HG02970 (cell line): Measurements from ENCODE around the gene DDX19B.
"Not testable (repeated sequence)": the region's sequence is repeated elsewhere in the genome, so short reads cannot be mapped to it uniquely, and the experiment has no call there.

Experiments used
- ATAC-seq: cut with Tn5 transposase; IDR thresholded peaks from one replicate; pipeline ENCODE4 v1.9.1; 2021; ENCODE audit warnings: mild to moderate bottlenecking, moderate library complexity, moderate number of reproducible peaks; ENCODE audit not compliant: unreplicated experiment, low FRiP score

Gene DDX19B

DNA sequence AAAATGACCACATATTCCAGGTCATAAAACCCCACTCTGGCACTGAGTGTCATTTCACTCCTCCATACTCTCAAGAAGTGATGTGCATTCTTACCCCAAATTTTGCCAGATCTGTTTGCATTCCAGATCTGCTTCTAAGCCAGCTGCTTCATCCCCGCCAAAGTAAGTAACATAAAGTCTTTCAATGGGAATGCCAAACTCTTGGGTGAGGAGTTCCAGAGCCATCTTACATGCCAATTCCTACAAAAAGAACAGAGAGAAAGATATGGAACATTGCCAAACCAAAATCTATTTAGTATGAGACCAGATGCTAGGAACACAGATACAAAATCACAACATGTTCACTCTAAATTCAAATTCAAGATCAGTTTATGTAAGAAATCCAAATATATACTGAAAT is 22.6 kb upstream of the DDX19B start:
- ATAC-seq = no peak

DNA sequence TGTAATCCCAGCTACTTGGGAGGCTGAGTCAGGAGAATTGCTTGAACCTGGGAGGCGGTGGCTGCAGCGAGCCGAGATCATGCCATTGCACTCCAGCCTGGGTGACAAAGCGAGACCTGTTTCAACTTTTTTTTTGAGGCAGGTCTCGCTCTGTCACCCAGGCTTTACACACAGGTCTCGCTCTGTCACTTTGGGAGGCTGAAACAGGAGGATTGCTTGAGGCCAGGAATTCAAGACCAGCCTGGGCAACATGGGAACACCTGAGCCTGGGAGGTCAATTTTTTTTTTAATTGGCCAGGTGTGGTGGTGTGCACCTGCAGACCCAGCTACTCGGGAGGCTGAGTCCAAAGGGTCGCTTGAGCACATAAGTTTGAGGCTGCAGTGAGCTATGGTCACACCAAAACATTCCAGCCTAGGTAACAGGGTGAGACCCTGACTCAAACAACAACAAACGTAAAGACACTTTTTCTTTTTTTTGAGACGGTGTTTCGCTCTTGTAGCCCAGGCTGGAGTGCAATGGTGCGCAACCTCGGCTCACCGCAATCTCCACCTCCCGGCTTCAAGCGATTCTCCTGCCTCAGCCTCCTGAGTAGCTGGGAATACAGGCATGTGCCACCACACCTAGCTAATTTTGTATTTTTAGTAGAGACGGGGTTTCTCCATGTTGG is 11.5 kb upstream of the DDX19B start:
- ATAC-seq = not testable (repeated sequence)

DNA sequence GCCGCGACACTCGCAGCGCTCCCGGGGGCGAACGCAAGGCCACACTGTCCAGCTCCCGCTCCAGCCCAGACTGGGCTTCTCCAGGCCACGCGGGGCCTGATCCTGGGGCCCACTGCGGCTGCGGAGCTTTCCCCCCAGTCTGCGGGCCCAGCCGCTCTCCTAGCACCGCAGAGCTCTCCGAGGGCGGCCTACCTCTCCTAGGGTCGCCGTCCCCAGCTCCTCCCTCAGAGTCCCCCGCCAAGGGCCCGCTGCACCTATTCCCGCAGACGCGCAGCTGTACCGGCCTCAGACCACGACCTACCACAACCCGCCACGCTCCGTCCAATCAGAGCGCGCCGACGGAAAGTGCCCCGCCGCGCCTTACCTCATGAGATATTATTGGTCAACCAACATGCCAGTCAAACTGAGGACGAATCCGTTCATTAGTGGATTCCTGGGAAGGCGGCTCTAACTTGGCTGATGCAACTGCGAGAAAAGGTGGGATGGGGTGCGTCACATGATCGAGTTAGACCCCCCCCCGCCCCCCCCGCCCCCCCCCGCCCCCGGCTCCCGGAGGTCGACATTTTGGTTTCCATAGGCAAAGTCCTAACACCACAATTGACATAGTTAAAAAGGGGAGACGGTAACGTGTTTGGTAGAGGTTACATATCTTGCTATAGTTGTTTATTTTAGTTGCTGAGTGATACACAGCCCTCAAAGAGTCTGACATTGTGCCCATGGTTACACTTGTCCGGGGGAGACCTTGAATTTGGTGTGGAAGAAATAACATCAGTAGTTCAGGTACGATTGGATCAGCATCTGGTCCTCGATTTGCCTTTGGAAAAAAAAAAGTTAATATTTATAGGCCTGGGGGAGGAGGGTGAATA is 9.5 kb upstream of the DDX19B start, which contains the start of gene AARS1:
Gene AARS1 (minus strand): TSS at position 278 of the 866 bp plus-strand sequence. CDS start 6,743 bp downstream, outside the sequence.
- ATAC-seq = peak; percentile 94

GRCh38 chr16:70290949-70291519 is 8.0 kb upstream of the DDX19B start:
- ATAC-seq = no peak

DNA sequence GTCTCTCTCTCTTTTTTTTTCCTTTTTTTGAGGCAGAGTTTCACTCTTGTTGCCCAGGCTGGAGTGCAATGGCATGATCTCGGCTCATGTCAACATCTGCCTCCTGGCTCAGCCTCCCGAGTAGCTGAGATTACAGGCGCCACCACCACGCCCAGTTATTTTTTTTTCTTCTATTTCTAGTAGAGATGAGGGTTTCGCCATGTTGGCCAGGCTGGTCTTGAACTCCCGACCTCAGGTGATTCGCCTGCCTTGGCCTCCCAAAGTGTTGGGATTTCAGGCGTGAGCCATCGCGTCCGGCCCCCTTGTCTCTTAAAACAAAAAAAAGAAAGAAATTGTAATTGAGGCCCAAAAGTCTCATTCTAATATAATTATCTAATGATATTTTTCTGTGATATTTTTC is 6.8 kb upstream of the DDX19B start:
- ATAC-seq = not testable (repeated sequence)

- ATAC-seq = no peak
Measured at GRCh38 chr16:70294385-70295025, 4.5 kb upstream of the DDX19B start.

GRCh38 chr16:70295634-70296033 is 3.4 kb upstream of the DDX19B start:
- no peak for ATAC-seq

- ATAC-seq = no peak
Measured at GRCh38 chr16:70301121-70301520, 2.1 kb downstream of the DDX19B start.

- no peak for ATAC-seq
Measured at GRCh38 chr16:70302745-70303144, 3.8 kb downstream of the DDX19B start.

DNA sequence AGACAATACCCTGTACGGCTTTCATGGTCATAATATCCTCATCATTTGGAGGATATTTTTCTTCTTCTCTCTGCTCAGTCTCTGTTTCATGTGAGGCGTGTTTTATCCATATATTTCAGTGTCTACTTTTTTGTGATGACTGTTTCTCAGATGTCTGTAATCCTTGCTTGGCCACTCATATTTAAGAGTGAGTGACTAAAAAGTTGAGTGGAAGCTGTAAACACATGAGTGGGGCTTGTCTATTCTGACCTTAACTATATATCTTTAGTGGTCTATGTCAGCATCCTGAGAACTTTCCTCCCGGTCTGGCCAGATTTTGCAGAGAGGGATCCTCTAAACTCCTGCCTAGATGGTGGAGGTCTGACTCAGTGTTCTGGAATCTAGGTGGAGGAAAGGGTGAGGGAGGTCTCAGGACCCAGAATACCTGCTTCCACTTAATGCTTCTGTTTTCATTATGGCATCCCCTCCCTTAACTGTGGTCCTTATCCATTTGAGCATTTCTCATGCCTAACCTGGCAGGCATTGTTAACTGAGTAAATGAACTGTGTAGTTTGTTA is 6.0 kb downstream of the DDX19B start:
- ATAC-seq = no peak

- no peak for ATAC-seq
Measured at GRCh38 chr16:70306880-70307279, 7.9 kb downstream of the DDX19B start.

DNA sequence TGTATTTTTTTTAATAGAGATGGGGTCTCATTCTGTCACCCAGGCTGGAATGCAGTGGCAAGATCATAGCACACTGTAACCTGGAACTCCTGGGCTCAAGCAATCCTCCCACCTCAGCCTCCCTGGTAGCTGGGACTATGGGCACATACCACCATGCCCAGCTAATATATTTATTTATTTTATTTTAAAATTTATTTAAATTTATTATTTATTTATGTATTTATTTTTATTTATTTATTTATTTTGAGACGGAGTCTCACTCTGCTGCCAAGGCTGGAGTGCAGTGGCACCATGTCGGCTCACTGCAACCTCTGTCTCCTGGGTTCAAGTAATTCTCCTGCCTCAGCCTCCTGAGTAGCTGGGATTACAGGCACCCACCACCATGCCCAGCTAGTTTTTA is 8.7 kb downstream of the DDX19B start:
- not testable (repeated sequence) for ATAC-seq

DNA sequence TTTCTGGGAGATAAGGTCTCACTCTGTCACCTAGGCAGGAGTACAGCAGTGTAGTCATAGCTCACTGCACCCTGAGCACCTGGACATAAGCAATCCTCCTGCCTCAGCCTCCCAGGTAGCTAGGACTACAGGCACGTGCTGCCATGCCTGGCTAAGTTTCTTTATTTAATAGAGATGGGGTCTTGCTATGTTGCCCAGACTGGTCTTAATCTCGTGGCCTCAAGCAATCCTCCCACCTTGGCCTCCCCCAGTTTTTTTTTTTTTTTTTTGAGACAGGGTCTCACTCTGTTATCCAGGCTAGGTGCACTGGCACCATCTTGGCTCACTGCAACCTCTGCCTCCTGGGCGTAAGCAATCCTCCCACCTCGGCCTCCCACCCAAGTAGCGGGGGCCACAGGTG is 21.1 kb downstream of the DDX19B start:
- ATAC-seq = no peak

GRCh38 chr16:70324998-70325747 is 26.2 kb downstream of the DDX19B start:
- no peak for ATAC-seq

DNA sequence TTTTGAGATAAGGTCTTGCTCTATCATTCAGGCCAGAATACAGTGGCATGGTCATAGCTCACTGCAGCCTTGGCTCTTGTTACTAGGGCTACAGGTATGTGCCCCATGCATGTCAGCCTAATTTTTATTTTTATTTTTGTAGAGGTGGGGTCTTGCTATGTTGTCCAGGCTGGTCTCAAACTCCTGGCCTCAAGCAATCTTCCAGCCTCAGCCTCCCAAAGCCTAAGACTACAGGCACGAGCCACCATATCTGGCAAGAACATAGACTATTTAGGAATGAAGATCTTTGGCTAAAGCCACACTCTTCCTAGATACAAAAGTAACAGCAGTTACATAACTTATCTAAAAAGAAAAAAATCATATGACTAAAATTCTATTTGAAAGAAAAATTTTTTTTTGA is 32.1 kb downstream of the DDX19B start:
- ATAC-seq = no peak

DNA sequence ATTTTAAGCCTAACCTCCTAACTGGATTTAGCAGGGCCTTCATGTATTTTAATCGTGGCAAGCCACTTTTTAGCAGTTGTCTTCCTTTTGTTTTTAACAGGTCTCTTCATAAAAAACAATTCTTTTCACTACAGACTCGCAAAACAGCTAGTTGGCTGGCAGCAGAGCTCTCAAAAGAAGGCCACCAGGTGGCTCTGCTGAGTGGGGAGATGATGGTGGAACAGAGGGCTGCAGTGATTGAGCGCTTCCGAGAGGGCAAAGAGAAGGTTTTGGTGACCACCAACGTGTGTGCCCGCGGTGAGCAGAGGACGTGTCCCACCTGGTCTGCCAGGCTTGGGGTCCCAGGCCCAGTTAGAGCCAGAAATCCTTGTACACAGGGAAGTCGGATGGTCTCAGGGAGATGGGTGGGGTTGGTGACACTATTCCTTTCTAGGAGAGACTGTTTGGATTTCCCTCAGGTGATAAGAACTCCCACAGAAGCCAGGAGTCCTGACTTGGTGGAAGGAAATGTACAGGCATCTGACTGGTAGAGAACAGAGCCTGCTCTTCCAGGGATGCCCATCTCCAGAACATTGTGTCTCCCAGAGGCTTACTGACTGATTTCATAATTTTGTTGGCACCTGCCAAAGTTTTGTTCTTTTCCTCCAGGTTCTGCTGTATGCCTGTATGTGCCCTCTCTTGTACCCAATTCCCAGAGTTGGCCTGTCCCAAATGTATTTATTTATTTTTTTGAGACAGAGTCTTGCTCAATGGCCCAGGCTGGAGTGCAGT is 32.8 kb downstream of the DDX19B start:
- ATAC-seq = no peak

DNA sequence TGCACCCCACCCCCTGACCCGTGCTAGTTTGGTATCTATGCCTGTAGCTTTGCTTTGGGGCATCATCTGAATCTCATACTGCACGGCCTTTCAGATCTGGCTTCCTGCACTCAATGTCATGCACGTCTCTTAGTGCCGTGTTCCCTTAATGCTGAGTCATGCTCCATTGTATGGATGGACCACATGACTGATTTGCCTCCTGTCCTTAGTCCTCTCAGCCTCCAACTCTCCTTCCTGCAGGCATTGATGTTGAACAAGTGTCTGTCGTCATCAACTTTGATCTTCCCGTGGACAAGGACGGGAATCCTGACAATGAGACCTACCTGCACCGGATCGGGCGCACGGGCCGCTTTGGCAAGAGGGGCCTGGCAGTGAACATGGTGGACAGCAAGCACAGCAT is 33.7 kb downstream of the DDX19B start:
- not testable (repeated sequence) for ATAC-seq

GRCh38 chr16:70337814-70338213 is 38.8 kb downstream of the DDX19B start:
- ATAC-seq = no peak

DNA sequence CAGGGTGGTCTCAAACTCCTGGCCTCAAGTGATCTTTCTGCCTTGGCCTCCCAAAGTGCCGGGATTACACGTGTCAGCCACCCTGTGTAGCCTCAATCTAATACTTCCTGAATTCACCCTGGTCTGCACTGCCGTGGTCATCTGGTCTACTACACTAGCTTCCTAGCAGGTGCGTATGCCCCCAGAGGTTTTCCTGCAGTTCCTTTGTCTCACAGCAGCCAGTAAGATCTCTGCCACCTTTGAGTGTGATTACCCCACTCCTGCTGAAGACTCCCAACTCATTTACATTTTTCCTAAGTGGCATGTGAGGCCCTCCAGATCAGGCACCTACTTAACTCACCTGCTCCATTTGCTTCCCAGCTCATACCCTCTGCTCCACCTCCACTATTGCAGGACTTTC is 42.6 kb downstream of the DDX19B start:
- no peak for ATAC-seq
